Measurements from ENCODE around the gene FGF14. TPM values are rescaled to one million over a fixed set of nuclear protein-coding genes. Genes with fewer than 3 reads are reported as not detected.

Gene FGF14
- total and polyA plus RNA-seq, 4 experiments from 2014 or later: 0.33 to 0.55 (median 0.35) TPM; not detected in 1

DNA sequence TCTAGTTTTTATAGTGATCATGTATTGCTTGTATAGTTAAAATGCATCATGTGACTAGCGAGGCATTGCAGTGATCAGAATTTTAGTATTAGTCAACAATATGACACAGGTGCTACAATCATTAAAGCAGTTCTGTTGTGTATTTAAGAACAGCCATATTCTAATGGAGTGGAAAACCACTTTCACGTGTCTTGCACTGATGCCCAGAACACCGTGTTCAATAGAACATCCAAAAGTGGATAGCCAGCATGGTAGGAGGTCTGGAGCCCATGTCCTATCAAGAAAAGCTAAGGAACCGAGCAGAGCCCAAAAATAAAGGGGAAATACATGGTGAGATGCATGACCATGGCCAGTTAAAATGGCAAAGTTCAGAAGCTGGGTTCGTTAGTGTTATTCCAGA lies 55.1 kb downstream of the FGF14 start:
- Mint-ChIP-seq H3K27me3 (peaks cover 7 to 8% of the 10 kb centered on the region in 2 donors), H3K27ac (no peak overlapping the region), H3K36me3 (no peaks in the 10 kb centered on the region), H3K9me3 (no peaks in the 10 kb centered on the region), H3K4me3 (no peak overlapping the region), H3K4me1 (peaks cover 0 to 1% (median 0%) of the 10 kb centered on the region in 4 donors)
- Histone ChIP-seq H3K4me1 (ENCODE audit: insufficient read depth, low read length) (no peaks in the 10 kb centered on the region), H3K27me3 (ENCODE audit: insufficient read depth, low read length) (no peaks in the 10 kb centered on the region), H3K4me3 (ENCODE audit: low read length in 2 of 2) (no peak overlapping the region), H3K9me3 (ENCODE audit: control insufficient read depth in 1 of 2, low read length in 2 of 2) (no peaks in the 10 kb centered on the region), H3K36me3 (ENCODE audit: insufficient read depth, low read length) (no peaks in the 10 kb centered on the region), H3K27ac (ENCODE audit: low read depth, low read length) (no peak overlapping the region)
- intact Hi-C loops (cut with micrococcal nuclease): no loop called here
- no peak for DNase-seq
- ChIA-PET CTCF (ENCODE audit: partially characterized antibody) (no interaction called here), POLR2A (ENCODE audit: partially characterized antibody) (no interaction called here)

DNA sequence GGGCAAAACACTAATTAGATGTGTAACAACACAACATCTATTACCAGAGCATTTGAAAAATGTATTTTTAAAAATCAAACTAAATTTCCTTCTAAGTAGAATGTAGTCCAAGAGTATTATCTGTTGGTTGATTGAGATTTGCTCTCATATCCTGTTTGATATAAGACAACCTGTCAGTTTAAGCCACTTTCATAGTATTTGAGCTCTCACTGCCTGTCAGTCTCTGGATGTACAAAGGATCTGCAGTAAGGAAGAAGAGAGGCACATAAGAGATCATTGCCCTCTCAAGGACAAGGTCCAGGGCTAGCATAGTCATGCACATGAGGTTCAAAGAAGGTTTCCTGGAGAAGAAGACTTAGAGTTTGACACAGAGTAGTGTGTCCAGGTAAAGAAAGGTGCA lies 57.4 kb downstream of the FGF14 start:
- no peak overlapping the region for H3K27ac Mint-ChIP-seq
- H3K4me1 Mint-ChIP-seq: peaks cover 0 to 1% (median 0%) of the 10 kb centered on the region in 4 donors
- no peaks in the 10 kb centered on the region for H3K9me3 Mint-ChIP-seq
- Histone ChIP-seq H3K4me3 (ENCODE audit: low read length in 2 of 2) (no peak overlapping the region), H3K36me3 (ENCODE audit: insufficient read depth, low read length) (no peaks in the 10 kb centered on the region), H3K9me3 (ENCODE audit: control insufficient read depth in 1 of 2, low read length in 2 of 2) (no peaks in the 10 kb centered on the region), H3K4me1 (ENCODE audit: insufficient read depth, low read length) (no peaks in the 10 kb centered on the region), H3K27me3 (ENCODE audit: insufficient read depth, low read length) (no peaks in the 10 kb centered on the region), H3K27ac (ENCODE audit: low read depth, low read length) (no peak overlapping the region)
- peaks cover 5 to 8% of the 10 kb centered on the region in 2 donors for H3K27me3 Mint-ChIP-seq
- intact Hi-C loops (cut with micrococcal nuclease): no loop called here
- no peaks in the 10 kb centered on the region for H3K36me3 Mint-ChIP-seq
- ChIA-PET CTCF (ENCODE audit: partially characterized antibody) (no interaction called here), POLR2A (ENCODE audit: partially characterized antibody) (no interaction called here)
- no peak overlapping the region for H3K4me3 Mint-ChIP-seq
- no peak for DNase-seq

DNA sequence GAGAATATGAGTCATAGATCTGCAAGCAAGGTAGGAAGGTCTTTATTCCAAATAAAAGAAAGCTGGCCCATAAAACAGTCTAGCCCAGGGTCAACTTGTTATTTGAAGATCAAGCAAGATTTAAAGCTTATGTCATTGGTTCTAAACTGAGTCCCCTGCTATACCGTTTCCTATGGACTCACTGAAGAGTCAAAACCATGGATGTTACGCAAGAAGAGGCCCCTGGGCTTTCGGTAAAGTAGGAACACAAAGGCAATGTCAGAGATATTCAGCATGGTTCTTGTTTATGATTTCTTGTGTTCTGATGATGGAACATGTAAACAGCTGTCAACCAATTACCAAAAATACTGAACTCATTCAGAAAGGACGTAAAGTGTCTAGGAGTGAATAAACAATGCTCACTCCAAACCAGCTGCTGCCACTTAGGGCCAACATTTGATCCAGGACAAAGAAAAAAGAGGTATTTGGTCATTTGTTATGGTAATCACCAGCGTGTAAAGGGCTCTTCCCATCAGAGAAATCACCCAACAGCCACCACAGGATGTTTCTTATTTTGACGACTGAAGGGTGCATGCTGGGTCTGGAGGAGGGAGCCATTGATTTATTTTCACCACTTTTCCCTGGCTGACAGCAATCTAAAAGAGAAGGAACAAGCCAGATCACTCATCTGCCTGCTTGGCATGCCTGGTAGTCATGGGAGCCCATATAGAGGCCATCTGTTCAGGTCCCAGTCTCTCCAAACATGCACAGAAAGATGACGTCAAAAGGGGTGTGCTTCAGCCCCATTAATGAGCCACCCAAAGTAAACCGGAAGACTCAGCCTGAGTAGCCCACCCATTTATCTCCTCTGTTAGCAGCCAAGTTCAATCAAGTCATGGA lies 68.3 kb downstream of the FGF14 start:
- Histone ChIP-seq H3K9me3 (ENCODE audit: control insufficient read depth in 1 of 2, low read length in 2 of 2) (no peaks in the 10 kb centered on the region), H3K36me3 (ENCODE audit: insufficient read depth, low read length) (no peaks in the 10 kb centered on the region), H3K27ac (ENCODE audit: low read depth, low read length) (no peak overlapping the region), H3K4me3 (ENCODE audit: low read length in 2 of 2) (no peak overlapping the region), H3K27me3 (ENCODE audit: insufficient read depth, low read length) (no peaks in the 10 kb centered on the region), H3K4me1 (ENCODE audit: insufficient read depth, low read length) (no peaks in the 10 kb centered on the region)
- POLR2A ChIA-PET (ENCODE audit: partially characterized antibody): no interaction called here
- no peaks in the 10 kb centered on the region for H3K4me1 Mint-ChIP-seq
- no peak for DNase-seq
- intact Hi-C loops (cut with micrococcal nuclease): no loop called here
- no peaks in the 10 kb centered on the region for H3K36me3 Mint-ChIP-seq
- H3K4me3 Mint-ChIP-seq: no peak overlapping the region
- H3K27ac Mint-ChIP-seq: no peak overlapping the region
- peaks cover 0 to 4% (median 0%) of the 10 kb centered on the region in 8 donors for H3K9me3 Mint-ChIP-seq
- CTCF ChIA-PET (ENCODE audit: partially characterized antibody): interaction anchor here (1.1 kb wide), 1 partner anchor 10 kb away, joined by 4 read pairs; no protein-coding TSS in a partner anchor
- H3K27me3 Mint-ChIP-seq: peaks cover 19 to 21% of the 10 kb centered on the region in 2 donors

DNA sequence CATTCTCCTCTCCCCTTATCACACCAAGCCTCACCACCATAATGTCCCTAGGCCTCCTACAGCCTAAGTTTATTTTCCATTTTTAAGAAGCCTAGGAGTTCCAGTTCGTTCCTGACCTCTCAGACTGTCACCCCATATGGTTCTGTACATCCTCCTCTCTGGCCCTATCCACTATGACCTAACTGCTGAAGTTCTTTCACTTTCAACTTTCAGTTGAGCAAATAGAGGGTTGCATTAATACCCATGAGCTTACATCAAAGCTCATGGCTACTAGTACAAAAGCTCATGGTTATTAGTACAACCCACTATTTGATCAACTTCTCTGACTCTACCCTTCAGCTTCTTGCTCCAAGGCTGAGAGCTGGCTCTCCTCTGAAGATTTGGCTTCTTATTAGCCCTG lies 72.9 kb downstream of the FGF14 start:
- no peak overlapping the region for H3K4me3 ChIP-seq (ENCODE audit: low read length in 2 of 2)
- Mint-ChIP-seq H3K4me3 (no peak overlapping the region), H3K9me3 (no peaks in the 10 kb centered on the region), H3K27me3 (peaks cover 6 to 13% of the 10 kb centered on the region in 2 donors), H3K27ac (no peak overlapping the region), H3K36me3 (no peaks in the 10 kb centered on the region), H3K4me1 (no peaks in the 10 kb centered on the region)
- ChIA-PET CTCF (ENCODE audit: partially characterized antibody) (no interaction called here), POLR2A (ENCODE audit: partially characterized antibody) (no interaction called here)
- no peaks in the 10 kb centered on the region for H3K4me1 ChIP-seq (ENCODE audit: insufficient read depth, low read length)
- no peaks in the 10 kb centered on the region for H3K9me3 ChIP-seq (ENCODE audit: control insufficient read depth in 1 of 2, low read length in 2 of 2)
- no peak overlapping the region for H3K27ac ChIP-seq (ENCODE audit: low read depth, low read length)
- no peaks in the 10 kb centered on the region for H3K36me3 ChIP-seq (ENCODE audit: insufficient read depth, low read length)
- H3K27me3 ChIP-seq (ENCODE audit: insufficient read depth, low read length): no peaks in the 10 kb centered on the region
- no peak for DNase-seq
- intact Hi-C loops (cut with micrococcal nuclease): no loop called here

DNA sequence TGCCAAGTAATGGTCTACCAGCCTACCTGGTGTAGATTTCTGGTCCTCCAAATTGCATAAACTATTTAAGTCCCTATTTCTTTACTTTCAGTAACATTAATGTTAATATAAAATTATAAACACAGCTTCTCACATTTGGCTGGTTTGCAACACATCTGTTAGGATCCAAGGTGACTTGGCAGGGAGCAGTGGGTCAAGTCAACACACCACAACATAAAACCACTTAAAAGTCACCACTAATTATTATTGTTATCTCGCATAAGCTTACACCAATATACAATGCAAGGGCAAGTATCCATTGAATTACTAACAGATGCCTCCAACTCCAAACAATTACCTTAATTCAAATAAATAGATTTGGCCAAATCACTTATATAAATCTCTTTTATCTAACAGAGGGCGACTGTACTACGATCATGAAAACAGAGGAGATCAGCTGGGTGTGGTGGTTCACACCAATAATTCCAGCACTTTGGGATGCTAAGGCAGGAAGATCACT lies 74.7 kb downstream of the FGF14 start:
- ChIA-PET POLR2A (ENCODE audit: partially characterized antibody) (no interaction called here), CTCF (ENCODE audit: partially characterized antibody) (no interaction called here)
- Histone ChIP-seq H3K4me1 (ENCODE audit: insufficient read depth, low read length) (no peaks in the 10 kb centered on the region), H3K27ac (ENCODE audit: low read depth, low read length) (no peak overlapping the region), H3K9me3 (ENCODE audit: control insufficient read depth in 1 of 2, low read length in 2 of 2) (no peaks in the 10 kb centered on the region), H3K36me3 (ENCODE audit: insufficient read depth, low read length) (no peaks in the 10 kb centered on the region), H3K27me3 (ENCODE audit: insufficient read depth, low read length) (no peaks in the 10 kb centered on the region), H3K4me3 (ENCODE audit: low read length in 2 of 2) (no peak overlapping the region)
- no peak overlapping the region for H3K27ac Mint-ChIP-seq
- no peak for DNase-seq
- H3K4me3 Mint-ChIP-seq: no peak overlapping the region
- H3K36me3 Mint-ChIP-seq: no peaks in the 10 kb centered on the region
- H3K9me3 Mint-ChIP-seq: no peaks in the 10 kb centered on the region
- peaks cover 8 to 13% of the 10 kb centered on the region in 2 donors for H3K27me3 Mint-ChIP-seq
- intact Hi-C loops (cut with micrococcal nuclease): no loop called here
- H3K4me1 Mint-ChIP-seq: no peaks in the 10 kb centered on the region

DNA sequence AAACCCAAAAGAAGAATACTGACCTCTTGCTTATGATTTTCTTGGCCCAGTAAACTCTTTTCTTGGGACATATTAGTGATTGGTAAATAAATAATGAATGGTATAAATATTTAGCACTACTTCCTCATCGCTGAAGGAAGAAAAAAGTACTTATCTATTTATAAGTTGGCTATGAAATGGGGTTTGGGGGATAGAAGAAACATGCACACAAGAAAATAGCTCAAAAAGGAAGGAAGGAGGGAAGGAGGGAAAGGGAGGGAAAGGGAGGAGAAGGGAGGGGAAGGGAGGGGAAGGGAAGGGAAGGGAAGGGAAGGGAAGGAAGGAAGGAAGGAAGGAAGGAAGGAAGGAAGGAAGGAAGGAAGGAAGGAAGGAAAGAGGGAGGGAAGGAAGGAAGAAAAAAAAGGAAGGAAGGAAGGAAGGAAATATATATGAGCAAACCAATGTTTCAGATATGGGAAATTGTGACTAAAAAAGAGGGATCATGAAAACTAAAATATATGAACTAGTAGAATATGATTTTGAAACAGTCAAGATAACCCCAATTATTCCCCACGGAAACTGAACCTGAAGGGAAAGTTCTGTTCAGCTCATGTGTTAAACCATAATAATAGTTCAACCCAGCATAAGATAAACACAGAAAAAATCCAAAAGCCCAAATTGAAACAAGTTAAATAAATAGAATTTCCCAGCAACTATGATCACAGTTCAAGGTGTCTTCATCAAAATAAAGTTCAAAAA lies 75.3 kb downstream of the FGF14 start:
- Histone ChIP-seq H3K27ac (ENCODE audit: low read depth, low read length) (no peak overlapping the region), H3K4me3 (ENCODE audit: low read length in 2 of 2) (no peak overlapping the region), H3K9me3 (ENCODE audit: control insufficient read depth in 1 of 2, low read length in 2 of 2) (no peaks in the 10 kb centered on the region), H3K4me1 (ENCODE audit: insufficient read depth, low read length) (no peaks in the 10 kb centered on the region), H3K27me3 (ENCODE audit: insufficient read depth, low read length) (no peaks in the 10 kb centered on the region), H3K36me3 (ENCODE audit: insufficient read depth, low read length) (no peaks in the 10 kb centered on the region)
- Mint-ChIP-seq H3K4me3 (no peak overlapping the region), H3K9me3 (no peaks in the 10 kb centered on the region), H3K27ac (no peak overlapping the region), H3K4me1 (no peaks in the 10 kb centered on the region), H3K36me3 (no peaks in the 10 kb centered on the region), H3K27me3 (peaks cover 6 to 13% of the 10 kb centered on the region in 2 donors)
- intact Hi-C loops (cut with micrococcal nuclease): no loop called here
- CTCF ChIA-PET (ENCODE audit: partially characterized antibody): no interaction called here
- no peak for DNase-seq
- POLR2A ChIA-PET (ENCODE audit: partially characterized antibody): no interaction called here

DNA sequence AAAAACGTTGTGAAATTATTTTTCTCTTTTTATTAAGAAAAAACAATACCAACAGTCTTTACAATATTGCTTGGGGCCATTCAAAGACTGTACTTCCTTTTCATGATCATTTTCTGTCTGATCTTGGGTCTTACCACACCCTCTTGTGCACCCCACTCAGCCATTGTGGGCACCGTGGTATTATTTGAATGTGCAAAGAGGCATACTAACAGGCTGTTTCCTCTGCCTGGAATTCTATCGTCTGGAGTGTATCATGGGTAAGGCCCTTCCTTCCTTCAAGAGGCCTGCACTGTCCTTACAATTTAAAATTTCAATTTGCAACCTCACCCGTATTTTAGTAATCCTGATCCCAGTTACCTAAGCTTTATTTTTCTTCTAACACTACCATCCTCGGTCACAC lies 76.5 kb downstream of the FGF14 start:
- H3K27ac Mint-ChIP-seq: no peak overlapping the region

More for the DNA sequence above, 76.5 kb downstream of the FGF14 start:
- ChIA-PET CTCF (ENCODE audit: partially characterized antibody) (no interaction called here), POLR2A (ENCODE audit: partially characterized antibody) (no interaction called here)
- no peaks in the 10 kb centered on the region for H3K9me3 ChIP-seq (ENCODE audit: control insufficient read depth in 1 of 2, low read length in 2 of 2)
- H3K27me3 Mint-ChIP-seq: peaks cover 4 to 9% of the 10 kb centered on the region in 2 donors
- no peaks in the 10 kb centered on the region for H3K4me1 Mint-ChIP-seq
- H3K9me3 Mint-ChIP-seq: no peaks in the 10 kb centered on the region
- DNase-seq: no peak
- no peaks in the 10 kb centered on the region for H3K36me3 ChIP-seq (ENCODE audit: insufficient read depth, low read length)
- H3K36me3 Mint-ChIP-seq: no peaks in the 10 kb centered on the region
- intact Hi-C loops (cut with micrococcal nuclease): no loop called here
- H3K4me1 ChIP-seq (ENCODE audit: insufficient read depth, low read length): no peaks in the 10 kb centered on the region
- H3K27ac ChIP-seq (ENCODE audit: low read depth, low read length): no peak overlapping the region
- no peak overlapping the region for H3K4me3 ChIP-seq (ENCODE audit: low read length in 2 of 2)
- H3K27me3 ChIP-seq (ENCODE audit: insufficient read depth, low read length): no peaks in the 10 kb centered on the region
- H3K4me3 Mint-ChIP-seq: no peak overlapping the region

All from CD4-positive, alpha-beta memory T cell (primary cell).